Mucosa of descending colon (tissue), 3 donors: ENCODE measurements around the gene COL17A1. TPM values are rescaled to one million over a fixed set of nuclear protein-coding genes. Genes with fewer than 3 reads are reported as not detected.
A peak's percentile ranks its signal among the peaks of the same experiment; 100 is the strongest.

Experiments used
- ATAC-seq: fragments of 200-7000 bp; cut with Tn5 transposase; one replicate; pipeline ENCODE4 v1.9.1; 2020; ENCODE audit warnings: mild to moderate bottlenecking, moderate library complexity
- DNase-seq, 3 donors: peaks; one replicate each; pipeline ENCODE4 v3.0.0-alpha.2; 2020
- H3K36me3 ChIP-seq: fragments of 200-600 bp; one replicate; pipeline ENCODE4 v1.8.0; 2021; ENCODE audit warnings: low read depth, mild to moderate bottlenecking
- H3K4me1 ChIP-seq: fragments of 200-600 bp; one replicate; pipeline ENCODE4 v1.8.0; 2021; ENCODE audit warnings: low read depth, mild to moderate bottlenecking
- H3K4me3 ChIP-seq: fragments of 200-600 bp; one replicate; pipeline ENCODE4 v1.8.0; 2021; ENCODE audit warnings: mild to moderate bottlenecking
- H3K9me3 ChIP-seq: fragments of 200-600 bp; one replicate; pipeline ENCODE4 v1.8.0; 2021; ENCODE audit warnings: mild to moderate bottlenecking
- CTCF ChIP-seq: fragments of 200-600 bp; IDR thresholded peaks from one replicate; pipeline ENCODE4 v1.8.0; 2022; ENCODE audit warnings: antibody characterized with exemption, mild to moderate bottlenecking
- intact Hi-C, 2 donors: fragments of 100-400 bp; cut with DNase I in 1 of 2; cut with micrococcal nuclease in 1 of 2; formaldehyde crosslinking; loops; one replicate each; pipeline versions ENCODE4 v1.11.0 to v1.11.1; 2022; cut with DNase I, micrococcal nuclease
- total RNA-seq, 3 donors: library from RNA; stranded (reverse); fragmentation: NEBNext Ultra II Directional in 2 of 3; extraction: Animal tissue kit (Norgen Biotek cat#: 25700) in 2 of 3; gene quantifications; one replicate each; pipeline versions ENCODE4 v1.2.1 to v1.2.4, GENCODE V29; 2021 to 2023
- donor health status: DM: no; HTN: no; CAD: no; lungs with moderate emphysema.
- donor health status: DM: no; HTN: no; CAD: no.
- donor health status: DM: no; HTN: yes; CAD: no.

COL17A1 gene
- total RNA-seq, 3 donors from 2014 or later, result 95.1 to 284 (median 119) TPM

- H3K36me3 ChIP-seq, result no peaks in the 10 kb centered on the region
- intact Hi-C loops, result loop anchor here in 1 of 2 donors (5.0 kb wide), 1 partner anchor 235 kb away; no protein-coding TSS in a partner anchor
- ATAC-seq (no peak), DNase-seq (no peak)
- no peak for TF ChIP-seq CTCF
- peaks cover 9% of the 10 kb centered on the region for H3K4me1 ChIP-seq
- H3K9me3 ChIP-seq, result no peaks in the 10 kb centered on the region
- H3K4me3 ChIP-seq, result peak overlapping the region; percentile 38
These were observed 36.8 kb upstream of the COL17A1 start for GRCh38 chr10:104122225-104123107.

GRCh38 chr10:104121485-104122224 is 36.0 kb upstream of the COL17A1 start, which contains the start of gene SFR1:
Gene SFR1 (plus strand): TSS chr10:104122171. CDS start chr10:104122184, 13 bp downstream.
- peak; percentile 94 for ATAC-seq
- intact Hi-C loops, result loop anchor here in 1 of 2 donors (5.0 kb wide), 1 partner anchor 234 kb away; no protein-coding TSS in a partner anchor

GRCh38 chr10:104120903-104121484 is 35.3 kb upstream of the COL17A1 start:
- H3K36me3 ChIP-seq, result no peaks in the 10 kb centered on the region
- ATAC-seq (peak; percentile 70), DNase-seq (peak; percentile 89 to 96 (median 91))
- no peaks in the 10 kb centered on the region for H3K9me3 ChIP-seq
- intact Hi-C loops, result loop anchor here in 1 of 2 donors (5.0 kb wide), 1 partner anchor 234 kb away; no protein-coding TSS in a partner anchor
- peak overlapping the region; percentile 38 for H3K4me3 ChIP-seq
- H3K4me1 ChIP-seq, result peaks cover 9% of the 10 kb centered on the region
- no peak for TF ChIP-seq CTCF

More at GRCh38 chr10:104121485-104122224, 36.0 kb upstream of the COL17A1 start, which contains the start of gene SFR1:
- H3K9me3 ChIP-seq, result no peaks in the 10 kb centered on the region
- peak within 1 kb of the TSS; percentile 38 for H3K4me3 ChIP-seq
- H3K36me3 ChIP-seq, result no peaks in the 10 kb centered on the region
- TF ChIP-seq CTCF, result peak; percentile 41
- DNase-seq, result peak; percentile 99 to 100 (median 100)
- H3K4me1 ChIP-seq, result peaks cover 9% of the 10 kb centered on the region

- H3K4me3 ChIP-seq, result no peak overlapping the region
These were observed 34.8 kb upstream of the COL17A1 start for GRCh38 chr10:104120512-104120902.

More at GRCh38 chr10:104120512-104120902, 34.8 kb upstream of the COL17A1 start:
- intact Hi-C loops, result loop anchor here in 1 of 2 donors (5.0 kb wide), 1 partner anchor 233 kb away; no protein-coding TSS in a partner anchor
- no peaks in the 10 kb centered on the region for H3K9me3 ChIP-seq
- no peaks in the 10 kb centered on the region for H3K36me3 ChIP-seq
- ATAC-seq (no peak), DNase-seq (no peak)
- no peak for TF ChIP-seq CTCF
- peaks cover 9% of the 10 kb centered on the region for H3K4me1 ChIP-seq
